Stimulated activated effector memory CD8-positive, alpha-beta T cell treated with anti-CD3 and anti-CD28 coated beads, Interleukin-12 subunit alpha, Interleukin-12 subunit beta, amount 100 ng/mL, for 72 hours (primary cell): ENCODE results near the gene GNAQ.
"Not testable (repeated sequence)": the region's sequence is repeated elsewhere in the genome, so short reads cannot be mapped to it uniquely, and the experiment has no call there.

Experiments used
- ATAC-seq: fragments of 150-1000 bp; cut with Tn5 transposase; 2 replicates; pipeline ENCODE4 v1.10.0; 2021
- DNase-seq, 2 donors: peaks; one replicate each; pipeline ENCODE4 v3.0.0; 2021 to 2022; ENCODE audit warnings: low spot score in 2 of 2
- H3K27ac Mint-ChIP-seq: one replicate; pipeline ENCODE4 v1.8.0; 2022; ENCODE audit warnings: mild to moderate bottlenecking, mixed read lengths
- H3K36me3 Mint-ChIP-seq: one replicate; pipeline ENCODE4 v1.8.0; 2022; ENCODE audit warnings: mild to moderate bottlenecking, mixed read lengths
- H3K4me1 Mint-ChIP-seq: one replicate; pipeline ENCODE4 v1.8.0; 2022; ENCODE audit warnings: mixed read lengths
- H3K4me3 Mint-ChIP-seq: one replicate; pipeline ENCODE4 v1.8.0; 2022; ENCODE audit warnings: mild to moderate bottlenecking, mixed read lengths
- H3K9me3 Mint-ChIP-seq: one replicate; pipeline ENCODE4 v1.8.0; 2022; ENCODE audit warnings: mixed read lengths

Gene GNAQ

GRCh38 chr9:77763566-77763965, 268.0 kb downstream of the GNAQ start:
- ATAC-seq (no peak), DNase-seq (no peak)
- Mint-ChIP-seq H3K27ac (no peak overlapping the region), H3K9me3 (no peaks in the 10 kb centered on the region), H3K4me3 (no peak overlapping the region), H3K4me1 (no peaks in the 10 kb centered on the region), H3K36me3 (no peaks in the 10 kb centered on the region)

- DNase-seq, H3K4me1 Mint-ChIP-seq, H3K9me3 Mint-ChIP-seq, H3K4me3 Mint-ChIP-seq, ATAC-seq, H3K36me3 Mint-ChIP-seq, H3K27ac Mint-ChIP-seq: not testable (repeated sequence)
Measured at GRCh38 chr9:77760919-77761318, 270.7 kb downstream of the GNAQ start.

- no peak for ATAC-seq
- no peaks in the 10 kb centered on the region for H3K36me3 Mint-ChIP-seq
- no peak overlapping the region for H3K27ac Mint-ChIP-seq
- DNase-seq, result no peak
- H3K4me3 Mint-ChIP-seq, result no peak overlapping the region
- no peaks in the 10 kb centered on the region for H3K4me1 Mint-ChIP-seq
- H3K9me3 Mint-ChIP-seq, result no peaks in the 10 kb centered on the region
Measured at GRCh38 chr9:77759391-77759790, 272.2 kb downstream of the GNAQ start.

GRCh38 chr9:77756449-77756848, 275.2 kb downstream of the GNAQ start:
- Mint-ChIP-seq H3K27ac (no peak overlapping the region), H3K9me3 (no peaks in the 10 kb centered on the region), H3K4me1 (peaks cover 5% of the 10 kb centered on the region), H3K4me3 (no peak overlapping the region), H3K36me3 (no peaks in the 10 kb centered on the region)
- ATAC-seq, result no peak
- DNase-seq, result no peak

- peaks cover 9% of the 10 kb centered on the region for H3K4me1 Mint-ChIP-seq
- no peak overlapping the region for H3K27ac Mint-ChIP-seq
- H3K9me3 Mint-ChIP-seq, result no peaks in the 10 kb centered on the region
- no peak for DNase-seq
- no peaks in the 10 kb centered on the region for H3K36me3 Mint-ChIP-seq
- ATAC-seq, result no peak
- no peak overlapping the region for H3K4me3 Mint-ChIP-seq
Measured at GRCh38 chr9:77753180-77753579, 278.4 kb downstream of the GNAQ start.

- no peak for ATAC-seq
- no peak for DNase-seq
- Mint-ChIP-seq H3K4me3 (no peak overlapping the region), H3K27ac (no peak overlapping the region), H3K9me3 (no peaks in the 10 kb centered on the region), H3K36me3 (no peaks in the 10 kb centered on the region), H3K4me1 (peaks cover 9% of the 10 kb centered on the region)
Measured at GRCh38 chr9:77752554-77752953, 279.1 kb downstream of the GNAQ start.

- no peak overlapping the region for H3K27ac Mint-ChIP-seq
- no peaks in the 10 kb centered on the region for H3K9me3 Mint-ChIP-seq
- no peak overlapping the region for H3K4me3 Mint-ChIP-seq
- peaks cover 9% of the 10 kb centered on the region for H3K4me1 Mint-ChIP-seq
- DNase-seq (no peak), ATAC-seq (no peak)
- no peaks in the 10 kb centered on the region for H3K36me3 Mint-ChIP-seq
Measured at GRCh38 chr9:77751341-77752091, 280.1 kb downstream of the GNAQ start.

- Mint-ChIP-seq H3K36me3 (no peaks in the 10 kb centered on the region), H3K4me1 (peaks cover 9% of the 10 kb centered on the region), H3K27ac (no peak overlapping the region)
Measured at GRCh38 chr9:77750981-77751340, 280.6 kb downstream of the GNAQ start.

GRCh38 chr9:77750284-77750683, 281.3 kb downstream of the GNAQ start:
- Mint-ChIP-seq H3K4me1 (peaks cover 9% of the 10 kb centered on the region), H3K27ac (no peak overlapping the region), H3K36me3 (no peaks in the 10 kb centered on the region), H3K9me3 (no peaks in the 10 kb centered on the region), H3K4me3 (no peak overlapping the region)
- ATAC-seq (no peak), DNase-seq (no peak)

More at GRCh38 chr9:77750981-77751340, 280.6 kb downstream of the GNAQ start:
- ATAC-seq, result no peak
- no peak for DNase-seq
- Mint-ChIP-seq H3K4me3 (no peak overlapping the region), H3K9me3 (no peaks in the 10 kb centered on the region)

- Mint-ChIP-seq H3K4me3 (no peak overlapping the region), H3K36me3 (no peaks in the 10 kb centered on the region), H3K9me3 (no peaks in the 10 kb centered on the region), H3K4me1 (peaks cover 15% of the 10 kb centered on the region), H3K27ac (no peak overlapping the region)
- no peak for DNase-seq
- no peak for ATAC-seq
Measured at GRCh38 chr9:77748214-77748772, 283.3 kb downstream of the GNAQ start.

- Mint-ChIP-seq H3K4me1 (peaks cover 15% of the 10 kb centered on the region), H3K27ac (no peak overlapping the region), H3K4me3 (no peak overlapping the region), H3K36me3 (no peaks in the 10 kb centered on the region), H3K9me3 (no peaks in the 10 kb centered on the region)
- DNase-seq (no peak), ATAC-seq (no peak)
Measured at GRCh38 chr9:77747163-77747562, 284.4 kb downstream of the GNAQ start.

- H3K27ac Mint-ChIP-seq, result peak overlapping the region; percentile 20
- DNase-seq (no peak), ATAC-seq (no peak)
- no peaks in the 10 kb centered on the region for H3K9me3 Mint-ChIP-seq
- H3K4me3 Mint-ChIP-seq, result no peak overlapping the region
- peaks cover 6% of the 10 kb centered on the region for H3K4me1 Mint-ChIP-seq
- H3K36me3 Mint-ChIP-seq, result no peaks in the 10 kb centered on the region
Measured at GRCh38 chr9:77744841-77745430, 286.7 kb downstream of the GNAQ start.

- no peak for ATAC-seq
- Mint-ChIP-seq H3K9me3 (no peaks in the 10 kb centered on the region), H3K4me1 (peaks cover 6% of the 10 kb centered on the region), H3K27ac (no peak overlapping the region), H3K4me3 (no peak overlapping the region), H3K36me3 (no peaks in the 10 kb centered on the region)
- DNase-seq, result no peak
Measured at GRCh38 chr9:77743386-77743785, 288.2 kb downstream of the GNAQ start.

GRCh38 chr9:77738932-77739331, 292.7 kb downstream of the GNAQ start:
- no peak overlapping the region for H3K27ac Mint-ChIP-seq
- H3K4me1 Mint-ChIP-seq, result no peaks in the 10 kb centered on the region
- no peak overlapping the region for H3K4me3 Mint-ChIP-seq
- H3K36me3 Mint-ChIP-seq, result no peaks in the 10 kb centered on the region
- H3K9me3 Mint-ChIP-seq, result no peaks in the 10 kb centered on the region
- DNase-seq, result no peak
- ATAC-seq, result no peak

GRCh38 chr9:77735494-77735893, 296.1 kb downstream of the GNAQ start:
- Mint-ChIP-seq H3K36me3 (no peaks in the 10 kb centered on the region), H3K4me3 (no peak overlapping the region), H3K27ac (no peak overlapping the region), H3K4me1 (peaks cover 6% of the 10 kb centered on the region), H3K9me3 (no peaks in the 10 kb centered on the region)
- no peak for DNase-seq
- ATAC-seq, result no peak

- no peak overlapping the region for H3K4me3 Mint-ChIP-seq
- DNase-seq (no peak), ATAC-seq (no peak)
- H3K9me3 Mint-ChIP-seq, result no peaks in the 10 kb centered on the region
- peaks cover 12% of the 10 kb centered on the region for H3K4me1 Mint-ChIP-seq
- peaks cover 15% of the 10 kb centered on the region for H3K36me3 Mint-ChIP-seq
- H3K27ac Mint-ChIP-seq, result no peak overlapping the region
Measured at GRCh38 chr9:77731930-77732329, 299.7 kb downstream of the GNAQ start.
